ENCODE measurements around the gene MS4A4E.

- TF ChIP-seq, protein P1, sequence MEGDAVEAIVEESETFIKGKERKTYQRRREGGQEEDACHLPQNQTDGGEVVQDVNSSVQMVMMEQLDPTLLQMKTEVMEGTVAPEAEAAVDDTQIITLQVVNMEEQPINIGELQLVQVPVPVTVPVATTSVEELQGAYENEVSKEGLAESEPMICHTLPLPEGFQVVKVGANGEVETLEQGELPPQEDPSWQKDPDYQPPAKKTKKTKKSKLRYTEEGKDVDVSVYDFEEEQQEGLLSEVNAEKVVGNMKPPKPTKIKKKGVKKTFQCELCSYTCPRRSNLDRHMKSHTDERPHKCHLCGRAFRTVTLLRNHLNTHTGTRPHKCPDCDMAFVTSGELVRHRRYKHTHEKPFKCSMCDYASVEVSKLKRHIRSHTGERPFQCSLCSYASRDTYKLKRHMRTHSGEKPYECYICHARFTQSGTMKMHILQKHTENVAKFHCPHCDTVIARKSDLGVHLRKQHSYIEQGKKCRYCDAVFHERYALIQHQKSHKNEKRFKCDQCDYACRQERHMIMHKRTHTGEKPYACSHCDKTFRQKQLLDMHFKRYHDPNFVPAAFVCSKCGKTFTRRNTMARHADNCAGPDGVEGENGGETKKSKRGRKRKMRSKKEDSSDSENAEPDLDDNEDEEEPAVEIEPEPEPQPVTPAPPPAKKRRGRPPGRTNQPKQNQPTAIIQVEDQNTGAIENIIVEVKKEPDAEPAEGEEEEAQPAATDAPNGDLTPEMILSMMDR (IDR thresholded peaks at IDR 0.05), result no peak
- TF ChIP-seq POLR2AphosphoS5 (IDR thresholded peaks at IDR 0.05), result no peak
- no peak for TF ChIP-seq POLR2A (IDR thresholded peaks at IDR 0.05)
- TF ChIP-seq EP300 (IDR thresholded peaks at IDR 0.05), result no peak
Measured at GRCh38 chr11:60194511-60194910, 48.4 kb downstream of the MS4A4E start.

Measured in suprapubic skin (tissue), 4 donors.